Adrenal gland (tissue), 5 donors: ENCODE measurements around the gene RGS1.

Experiments used
- POLR2A ChIP-seq, 2 donors: fragments of 450-650 bp; IDR thresholded peaks; one replicate each; pipeline ENCODE4 v1.6.1; 2017; ENCODE audit warnings: antibody characterized with exemption in 2 of 2, mild to moderate bottlenecking in 2 of 2, moderate library complexity in 1 of 2
- TF ChIP-seq, protein P1 (sequence below), 6 experiments: fragments of 450-650 bp in 4 of 6; fragments of 200-600 bp in 2 of 6; sonication (generic) in 1 of 6; IDR thresholded peaks; 1 replicate in 5 of 6; 2 replicates in 1 of 6; pipeline versions ENCODE4 v1.5.1 to v1.8.0; 2016 to 2021; ENCODE audit warnings: antibody characterized with exemption in 6 of 6, mild to moderate bottlenecking in 2 of 6, moderate library complexity in 1 of 6
- donor health status: DM: no; HTN: no; CAD: no.

DNA sequence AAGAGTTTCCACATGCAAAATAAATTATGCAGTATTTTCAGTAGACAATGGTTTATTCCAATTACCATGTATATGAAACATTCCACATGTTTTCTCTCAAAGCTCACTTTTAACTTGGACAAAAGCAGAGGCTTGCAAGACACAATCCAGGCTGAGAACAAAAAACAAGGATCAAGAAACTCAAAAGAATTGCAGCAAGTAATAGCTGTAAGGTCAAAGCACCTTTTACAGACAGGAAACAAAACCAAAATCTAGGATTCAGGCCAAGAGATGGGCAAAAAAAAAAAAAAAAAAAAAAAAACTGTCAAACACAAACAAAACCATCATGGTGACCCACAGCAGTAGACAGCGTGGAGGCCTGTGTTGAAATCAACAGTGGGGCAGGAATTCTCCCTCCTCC is 9.3 kb downstream of the RGS1 start:
- TF ChIP-seq, protein P1, sequence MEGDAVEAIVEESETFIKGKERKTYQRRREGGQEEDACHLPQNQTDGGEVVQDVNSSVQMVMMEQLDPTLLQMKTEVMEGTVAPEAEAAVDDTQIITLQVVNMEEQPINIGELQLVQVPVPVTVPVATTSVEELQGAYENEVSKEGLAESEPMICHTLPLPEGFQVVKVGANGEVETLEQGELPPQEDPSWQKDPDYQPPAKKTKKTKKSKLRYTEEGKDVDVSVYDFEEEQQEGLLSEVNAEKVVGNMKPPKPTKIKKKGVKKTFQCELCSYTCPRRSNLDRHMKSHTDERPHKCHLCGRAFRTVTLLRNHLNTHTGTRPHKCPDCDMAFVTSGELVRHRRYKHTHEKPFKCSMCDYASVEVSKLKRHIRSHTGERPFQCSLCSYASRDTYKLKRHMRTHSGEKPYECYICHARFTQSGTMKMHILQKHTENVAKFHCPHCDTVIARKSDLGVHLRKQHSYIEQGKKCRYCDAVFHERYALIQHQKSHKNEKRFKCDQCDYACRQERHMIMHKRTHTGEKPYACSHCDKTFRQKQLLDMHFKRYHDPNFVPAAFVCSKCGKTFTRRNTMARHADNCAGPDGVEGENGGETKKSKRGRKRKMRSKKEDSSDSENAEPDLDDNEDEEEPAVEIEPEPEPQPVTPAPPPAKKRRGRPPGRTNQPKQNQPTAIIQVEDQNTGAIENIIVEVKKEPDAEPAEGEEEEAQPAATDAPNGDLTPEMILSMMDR (IDR thresholded peaks at IDR 0.05): no peak
- no peak for TF ChIP-seq POLR2A (IDR thresholded peaks at IDR 0.05)
